DOHH2 (cell line): ENCODE results near the gene PARP1.

Source experiments
- EZH2phosphoT487 ChIP-seq: fragments of 200-600 bp; sonication (generic); IDR thresholded peaks from 2 replicates; pipeline ENCODE4 v1.6.1; 2017; ENCODE audit warnings: borderline replicate concordance, mild to moderate bottlenecking, antibody characterized with exemption, low read length, moderate library complexity, mixed read lengths
- TF ChIP-seq, protein P1 (sequence below): fragments of 200-600 bp; sonication (generic); IDR thresholded peaks from one replicate; pipeline ENCODE4 v1.5.1; 2014; ENCODE audit warnings: antibody characterized with exemption, mild to moderate bottlenecking, low read depth, low read length; ENCODE audit not compliant: poor library complexity, severe bottlenecking

GRCh38 chr1:226411619-226412018 lies 3.7 kb upstream of the PARP1 start:
- TF ChIP-seq, protein P1, sequence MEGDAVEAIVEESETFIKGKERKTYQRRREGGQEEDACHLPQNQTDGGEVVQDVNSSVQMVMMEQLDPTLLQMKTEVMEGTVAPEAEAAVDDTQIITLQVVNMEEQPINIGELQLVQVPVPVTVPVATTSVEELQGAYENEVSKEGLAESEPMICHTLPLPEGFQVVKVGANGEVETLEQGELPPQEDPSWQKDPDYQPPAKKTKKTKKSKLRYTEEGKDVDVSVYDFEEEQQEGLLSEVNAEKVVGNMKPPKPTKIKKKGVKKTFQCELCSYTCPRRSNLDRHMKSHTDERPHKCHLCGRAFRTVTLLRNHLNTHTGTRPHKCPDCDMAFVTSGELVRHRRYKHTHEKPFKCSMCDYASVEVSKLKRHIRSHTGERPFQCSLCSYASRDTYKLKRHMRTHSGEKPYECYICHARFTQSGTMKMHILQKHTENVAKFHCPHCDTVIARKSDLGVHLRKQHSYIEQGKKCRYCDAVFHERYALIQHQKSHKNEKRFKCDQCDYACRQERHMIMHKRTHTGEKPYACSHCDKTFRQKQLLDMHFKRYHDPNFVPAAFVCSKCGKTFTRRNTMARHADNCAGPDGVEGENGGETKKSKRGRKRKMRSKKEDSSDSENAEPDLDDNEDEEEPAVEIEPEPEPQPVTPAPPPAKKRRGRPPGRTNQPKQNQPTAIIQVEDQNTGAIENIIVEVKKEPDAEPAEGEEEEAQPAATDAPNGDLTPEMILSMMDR: no peak
- TF ChIP-seq EZH2phosphoT487: no peak
